Germinal center (tissue), 1 donor: ENCODE data around the gene KATNBL1.

Experiments
- DNase-seq: peaks from one replicate; pipeline ENCODE4 v3.0.0; 2012; ENCODE audit warnings: mixed read lengths, low spot score

Gene KATNBL1

GRCh38 chr15:34209421-34210282 lies at the start of gene KATNBL1:
Gene KATNBL1 (minus strand): TSS chr15:34210096. CDS start chr15:34163676, 46,420 bp downstream.
- peak; percentile 96 for DNase-seq

- no peak for DNase-seq
Observed at GRCh38 chr15:34259566-34259965, 49.7 kb upstream of the KATNBL1 start.

- no peak for DNase-seq
Observed at GRCh38 chr15:34258151-34258550, 48.3 kb upstream of the KATNBL1 start.

- DNase-seq = no peak
Observed at GRCh38 chr15:34252545-34252944, 42.6 kb upstream of the KATNBL1 start.

GRCh38 chr15:34248190-34248589 lies 38.3 kb upstream of the KATNBL1 start:
- DNase-seq = no peak

GRCh38 chr15:34246276-34246976 lies 36.5 kb upstream of the KATNBL1 start:
- DNase-seq = no peak

- DNase-seq = no peak
Observed at GRCh38 chr15:34243226-34243625, 33.3 kb upstream of the KATNBL1 start.

- DNase-seq = no peak
Observed at GRCh38 chr15:34242331-34242710, 32.4 kb upstream of the KATNBL1 start.

- peak; percentile 60 for DNase-seq
Observed at GRCh38 chr15:34241376-34242330, 31.8 kb upstream of the KATNBL1 start.

GRCh38 chr15:34240537-34240936 lies 30.6 kb upstream of the KATNBL1 start:
- DNase-seq = no peak

- no peak for DNase-seq
Observed at GRCh38 chr15:34239151-34239808, 29.4 kb upstream of the KATNBL1 start.

- no peak for DNase-seq
Observed at GRCh38 chr15:34233614-34234013, 23.7 kb upstream of the KATNBL1 start.

GRCh38 chr15:34223904-34224596 lies 14.2 kb upstream of the KATNBL1 start:
- DNase-seq = no peak

GRCh38 chr15:34217587-34218225 lies 7.8 kb upstream of the KATNBL1 start:
- no peak for DNase-seq

- no peak for DNase-seq
Observed at GRCh38 chr15:34216527-34217270, 6.8 kb upstream of the KATNBL1 start.

- no peak for DNase-seq
Observed at GRCh38 chr15:34214135-34214534, 4.2 kb upstream of the KATNBL1 start.

GRCh38 chr15:34213690-34214089 lies 3.8 kb upstream of the KATNBL1 start:
- no peak for DNase-seq

- no peak for DNase-seq
Observed at GRCh38 chr15:34206011-34206410, 3.9 kb downstream of the KATNBL1 start.

- DNase-seq = no peak
Observed at GRCh38 chr15:34203936-34204335, 6.0 kb downstream of the KATNBL1 start.

- no peak for DNase-seq
Observed at GRCh38 chr15:34203305-34203704, 6.6 kb downstream of the KATNBL1 start.
